Measurements from ENCODE around the gene BTC.
A peak's percentile ranks its signal among the peaks of the same experiment; 100 is the strongest.
"Not testable (repeated sequence)": the region's sequence is repeated elsewhere in the genome, so short reads cannot be mapped to it uniquely, and the experiment has no call there.

The BTC gene, protein sequence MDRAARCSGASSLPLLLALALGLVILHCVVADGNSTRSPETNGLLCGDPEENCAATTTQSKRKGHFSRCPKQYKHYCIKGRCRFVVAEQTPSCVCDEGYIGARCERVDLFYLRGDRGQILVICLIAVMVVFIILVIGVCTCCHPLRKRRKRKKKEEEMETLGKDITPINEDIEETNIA

DNA sequence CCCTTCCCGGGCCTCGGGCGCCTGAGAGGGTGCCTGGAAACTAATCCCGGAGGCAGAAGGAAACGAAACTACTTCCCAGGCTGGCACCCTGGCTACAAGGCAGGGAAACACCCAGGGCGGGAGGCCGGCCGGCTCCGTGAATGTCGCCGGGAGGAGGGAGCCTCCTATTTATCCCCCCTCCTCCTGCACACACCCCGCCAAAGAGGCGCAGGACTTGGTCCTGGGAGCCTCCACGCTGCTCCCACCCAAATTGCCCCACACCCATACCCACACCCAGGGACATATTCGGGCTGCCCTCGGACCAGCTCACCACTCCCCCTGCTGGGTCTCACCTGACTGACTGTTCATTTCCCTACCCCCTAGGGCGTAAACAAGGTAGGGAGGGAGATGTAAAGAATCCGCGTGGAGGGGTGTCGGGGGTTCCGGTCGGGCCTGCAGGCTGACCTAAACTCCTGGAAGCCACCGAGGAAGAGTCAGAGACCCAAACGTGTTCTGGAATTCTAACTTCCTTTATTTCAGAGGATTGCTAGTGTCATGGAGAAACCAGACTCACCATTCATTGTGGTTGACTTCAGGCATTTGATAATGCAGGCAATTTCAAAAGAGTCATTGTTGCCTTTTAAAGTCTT lies at the start of gene BTC:
TSS of gene BTC (minus strand) at position 142 of the 629 bp plus-strand sequence. CDS start 198 bp downstream, outside the sequence.
- H3K9me3 ChIP-seq (ENCODE audit: control insufficient read depth, low read length) = no peaks in the 10 kb centered on the region
- peak within 1 kb of the TSS; percentile 95 for H3K9ac ChIP-seq (ENCODE audit: low read length)
- peak within 1 kb of the TSS; percentile 53 for H3K4me3 ChIP-seq (ENCODE audit: low read length)
- no peaks in the 10 kb centered on the region for H3K36me3 ChIP-seq (ENCODE audit: control insufficient read depth, insufficient read depth, low read length)
- peaks cover 10% of the 10 kb centered on the region for H3K4me1 ChIP-seq (ENCODE audit: control insufficient read depth, insufficient read depth, low read length)
- H3K27me3 ChIP-seq (ENCODE audit: control insufficient read depth, insufficient read depth, low read length) = no peaks in the 10 kb centered on the region

DNA sequence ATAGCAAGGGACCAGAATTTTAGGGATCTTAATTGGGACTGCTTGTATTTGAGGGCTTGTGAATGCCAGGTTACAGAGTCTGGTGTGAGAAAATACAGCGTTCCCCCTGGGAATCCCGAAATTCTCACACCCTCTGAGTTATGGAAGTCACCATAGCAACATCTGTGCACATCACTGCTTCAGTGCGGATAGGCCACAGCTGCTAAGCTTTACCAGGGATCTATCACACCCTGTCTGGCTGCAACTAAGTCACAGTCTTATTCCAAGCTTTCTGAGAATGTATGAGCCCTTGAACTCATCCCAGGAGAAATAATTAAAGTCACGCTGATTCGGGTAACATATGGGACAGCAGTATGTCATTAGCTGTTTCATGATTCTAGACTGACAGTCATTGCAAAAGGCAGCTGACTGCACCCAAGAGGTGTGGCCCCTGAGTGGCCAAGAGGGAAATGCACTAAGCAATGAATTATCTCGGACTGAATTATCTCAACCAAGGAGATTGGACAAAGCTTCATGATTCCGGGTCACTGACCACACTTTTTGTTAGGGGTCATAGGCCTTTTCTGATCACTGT lies 46.7 kb upstream of the BTC start:
- H3K27me3 ChIP-seq (ENCODE audit: control insufficient read depth, insufficient read depth, low read length) = no peaks in the 10 kb centered on the region
- H3K9me3 ChIP-seq (ENCODE audit: control insufficient read depth, low read length) = no peaks in the 10 kb centered on the region
- no peak overlapping the region for H3K4me3 ChIP-seq (ENCODE audit: low read length)
- no peaks in the 10 kb centered on the region for H3K36me3 ChIP-seq (ENCODE audit: control insufficient read depth, insufficient read depth, low read length)
- no peaks in the 10 kb centered on the region for H3K4me1 ChIP-seq (ENCODE audit: control insufficient read depth, insufficient read depth, low read length)
- no peak overlapping the region for H3K9ac ChIP-seq (ENCODE audit: low read length)

DNA sequence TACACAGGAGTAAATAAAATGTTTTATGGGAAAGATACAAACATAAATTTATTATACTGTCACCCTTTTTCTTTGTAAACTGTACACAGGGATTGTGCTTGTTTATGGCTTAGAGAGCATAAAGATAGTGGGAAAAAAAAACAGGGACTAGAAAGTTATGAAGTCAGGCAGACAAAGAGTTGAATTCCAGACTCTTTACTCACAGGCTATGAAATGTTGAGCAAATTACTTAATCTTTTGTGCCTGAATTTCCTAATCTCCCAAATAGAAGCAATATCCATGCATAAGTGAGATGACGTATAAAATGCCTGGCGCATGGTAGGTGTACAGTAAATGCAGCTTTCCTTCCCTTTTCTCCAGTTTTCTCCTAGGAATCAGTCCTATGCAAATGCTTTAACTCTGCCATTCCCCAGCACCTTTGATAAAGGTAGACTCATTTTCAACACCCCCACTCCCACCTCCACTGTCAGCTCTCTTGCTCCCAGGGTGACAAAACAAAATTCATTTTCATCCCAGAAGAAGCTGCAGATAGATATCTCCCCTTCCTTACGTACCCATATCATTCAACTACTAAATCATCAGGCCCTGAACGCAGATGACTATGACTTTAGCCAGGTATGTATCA lies 44.5 kb upstream of the BTC start:
- no peaks in the 10 kb centered on the region for H3K4me1 ChIP-seq (ENCODE audit: control insufficient read depth, insufficient read depth, low read length)
- H3K9ac ChIP-seq (ENCODE audit: low read length) = no peak overlapping the region
- no peaks in the 10 kb centered on the region for H3K27me3 ChIP-seq (ENCODE audit: control insufficient read depth, insufficient read depth, low read length)
- no peaks in the 10 kb centered on the region for H3K36me3 ChIP-seq (ENCODE audit: control insufficient read depth, insufficient read depth, low read length)
- no peak overlapping the region for H3K4me3 ChIP-seq (ENCODE audit: low read length)
- H3K9me3 ChIP-seq (ENCODE audit: control insufficient read depth, low read length) = no peaks in the 10 kb centered on the region

DNA sequence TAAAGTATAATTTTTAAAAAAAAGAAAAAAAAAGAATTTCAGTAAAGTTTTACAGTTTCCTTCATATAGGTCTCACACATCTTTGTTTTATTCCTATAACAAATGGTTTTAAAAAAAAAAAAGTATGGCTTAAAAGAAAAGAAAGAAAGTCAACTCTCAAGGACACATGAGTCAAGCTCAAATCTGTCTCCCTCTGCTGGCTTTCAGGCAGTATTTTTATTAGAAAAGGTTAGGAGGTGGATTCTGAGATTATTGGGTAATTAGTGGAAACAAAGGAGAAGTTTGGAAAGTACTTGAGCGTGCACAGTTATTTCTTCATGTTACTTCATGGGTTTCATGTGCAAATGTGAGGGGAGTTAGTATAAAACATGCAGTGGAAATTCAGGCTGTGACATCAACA lies 36.6 kb upstream of the BTC start:
- H3K9ac ChIP-seq (ENCODE audit: low read length) = no peak overlapping the region
- H3K4me3 ChIP-seq (ENCODE audit: low read length) = no peak overlapping the region

DNA sequence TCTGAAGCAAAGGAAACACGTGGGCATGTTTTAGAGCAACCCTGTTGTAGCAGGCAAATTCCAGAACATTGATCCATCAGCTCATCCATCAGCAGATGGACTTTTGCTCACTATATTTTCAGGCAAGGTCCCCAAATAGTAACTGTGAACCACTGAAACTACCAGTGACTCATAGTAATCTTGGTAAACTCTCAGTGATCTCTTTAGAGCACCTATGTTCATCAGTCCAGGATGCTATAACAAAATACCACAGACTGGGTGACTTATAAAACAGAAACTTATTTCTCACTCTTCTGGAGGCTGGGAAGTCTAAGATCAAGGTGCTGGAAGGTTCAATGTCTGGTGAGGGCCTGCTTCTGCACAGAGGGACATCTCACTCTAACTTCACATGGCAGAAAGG lies 28.9 kb upstream of the BTC start:
- Histone ChIP-seq H3K9ac (ENCODE audit: low read length) (no peak overlapping the region), H3K4me1 (ENCODE audit: control insufficient read depth, insufficient read depth, low read length) (no peaks in the 10 kb centered on the region), H3K27me3 (ENCODE audit: control insufficient read depth, insufficient read depth, low read length) (no peaks in the 10 kb centered on the region), H3K9me3 (ENCODE audit: control insufficient read depth, low read length) (no peaks in the 10 kb centered on the region), H3K36me3 (ENCODE audit: control insufficient read depth, insufficient read depth, low read length) (no peaks in the 10 kb centered on the region), H3K4me3 (ENCODE audit: low read length) (no peak overlapping the region)

More for the DNA sequence above, 36.6 kb upstream of the BTC start:
- Histone ChIP-seq H3K27me3 (ENCODE audit: control insufficient read depth, insufficient read depth, low read length) (no peaks in the 10 kb centered on the region), H3K4me1 (ENCODE audit: control insufficient read depth, insufficient read depth, low read length) (no peaks in the 10 kb centered on the region), H3K9me3 (ENCODE audit: control insufficient read depth, low read length) (no peaks in the 10 kb centered on the region), H3K36me3 (ENCODE audit: control insufficient read depth, insufficient read depth, low read length) (no peaks in the 10 kb centered on the region)

DNA sequence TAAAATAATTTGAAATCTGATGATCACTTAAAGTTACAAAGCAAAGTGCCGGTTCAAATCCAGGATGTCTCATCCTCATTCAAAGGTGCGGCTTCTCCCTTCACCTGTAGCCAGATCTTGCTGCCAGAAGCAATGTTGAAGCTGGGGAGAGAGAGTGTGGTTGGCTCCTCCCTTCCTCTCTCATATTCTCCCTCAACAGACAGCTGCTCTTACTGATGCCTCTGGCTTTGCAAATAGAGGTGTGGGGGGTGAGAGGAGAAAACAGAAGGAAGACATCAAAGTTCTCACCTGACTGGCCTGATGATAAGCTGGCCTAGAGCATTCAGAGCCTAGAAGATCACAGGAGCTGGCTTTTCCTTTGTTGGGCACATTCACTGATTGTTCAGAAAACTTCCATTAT lies 28.3 kb upstream of the BTC start:
- Histone ChIP-seq H3K4me3 (ENCODE audit: low read length) (no peak overlapping the region), H3K27me3 (ENCODE audit: control insufficient read depth, insufficient read depth, low read length) (no peaks in the 10 kb centered on the region), H3K36me3 (ENCODE audit: control insufficient read depth, insufficient read depth, low read length) (no peaks in the 10 kb centered on the region), H3K9ac (ENCODE audit: low read length) (no peak overlapping the region), H3K9me3 (ENCODE audit: control insufficient read depth, low read length) (no peaks in the 10 kb centered on the region), H3K4me1 (ENCODE audit: control insufficient read depth, insufficient read depth, low read length) (no peaks in the 10 kb centered on the region)

DNA sequence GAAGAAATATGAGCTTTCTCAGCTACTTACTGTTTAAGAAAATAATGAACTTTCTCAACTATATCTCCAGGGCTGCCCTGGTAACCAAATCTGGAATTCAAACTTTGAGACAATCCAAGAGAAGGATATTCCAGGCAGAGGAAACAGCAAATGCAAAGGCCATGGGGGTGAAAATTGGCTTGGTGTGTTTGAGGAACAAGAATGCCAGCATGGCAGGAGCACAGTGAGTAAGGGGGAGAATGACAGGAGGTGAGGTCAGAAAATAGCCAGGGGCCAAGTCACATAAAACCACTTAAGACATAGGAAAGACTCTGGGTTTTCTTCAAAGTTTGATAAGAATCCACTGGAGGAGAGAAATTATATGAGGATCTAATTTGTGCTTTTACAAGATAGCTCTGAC lies 27.2 kb upstream of the BTC start:
- H3K9me3 ChIP-seq (ENCODE audit: control insufficient read depth, low read length) = no peaks in the 10 kb centered on the region
- H3K4me1 ChIP-seq (ENCODE audit: control insufficient read depth, insufficient read depth, low read length) = no peaks in the 10 kb centered on the region
- no peaks in the 10 kb centered on the region for H3K27me3 ChIP-seq (ENCODE audit: control insufficient read depth, insufficient read depth, low read length)
- H3K36me3 ChIP-seq (ENCODE audit: control insufficient read depth, insufficient read depth, low read length) = no peaks in the 10 kb centered on the region
- no peak overlapping the region for H3K4me3 ChIP-seq (ENCODE audit: low read length)
- H3K9ac ChIP-seq (ENCODE audit: low read length) = no peak overlapping the region

DNA sequence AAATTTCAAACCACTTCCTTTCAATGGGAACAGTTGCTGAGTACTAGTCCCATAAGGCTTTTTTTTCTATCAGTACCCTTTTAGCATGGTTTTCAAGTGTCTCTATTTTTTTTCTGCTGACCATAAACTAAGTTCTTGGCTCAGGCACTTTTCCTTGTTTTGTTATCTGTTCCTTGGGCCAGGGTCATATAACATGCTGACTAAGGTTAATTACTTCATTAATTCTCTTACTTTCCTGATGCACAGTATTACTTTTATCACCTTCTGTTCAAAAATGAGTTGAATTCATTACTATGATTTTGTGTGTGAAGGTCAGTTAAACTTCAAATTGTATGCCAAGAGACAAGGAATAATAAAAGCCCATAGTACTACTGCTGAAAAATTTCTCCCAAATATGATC lies 19.7 kb upstream of the BTC start:
- Histone ChIP-seq H3K4me1 (ENCODE audit: control insufficient read depth, insufficient read depth, low read length) (no peaks in the 10 kb centered on the region), H3K4me3 (ENCODE audit: low read length) (no peak overlapping the region), H3K9ac (ENCODE audit: low read length) (no peak overlapping the region), H3K27me3 (ENCODE audit: control insufficient read depth, insufficient read depth, low read length) (no peaks in the 10 kb centered on the region), H3K9me3 (ENCODE audit: control insufficient read depth, low read length) (no peaks in the 10 kb centered on the region), H3K36me3 (ENCODE audit: control insufficient read depth, insufficient read depth, low read length) (no peaks in the 10 kb centered on the region)

DNA sequence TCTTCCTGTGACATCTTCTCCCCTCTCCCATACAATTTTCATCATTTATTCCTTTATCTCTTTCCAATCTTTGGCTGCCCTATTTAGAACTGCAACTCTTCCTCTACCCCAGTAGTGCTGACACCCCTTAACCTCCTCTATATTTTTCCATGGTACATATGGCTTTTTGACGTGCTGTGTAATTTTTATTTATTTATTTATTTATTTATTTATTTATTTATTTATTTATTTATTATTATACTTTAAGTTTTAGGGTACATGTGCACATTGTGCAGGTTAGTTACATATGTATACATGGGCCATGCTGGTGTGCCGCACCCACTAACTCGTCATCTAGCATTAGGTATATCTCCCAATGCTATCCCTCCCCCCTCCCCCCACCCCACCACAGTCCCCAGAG lies 17.7 kb upstream of the BTC start:
- not testable (repeated sequence) for H3K4me1 ChIP-seq (ENCODE audit: control insufficient read depth, insufficient read depth, low read length); H3K9ac ChIP-seq (ENCODE audit: low read length); H3K36me3 ChIP-seq (ENCODE audit: control insufficient read depth, insufficient read depth, low read length); H3K27me3 ChIP-seq (ENCODE audit: control insufficient read depth, insufficient read depth, low read length); H3K9me3 ChIP-seq (ENCODE audit: control insufficient read depth, low read length); H3K4me3 ChIP-seq (ENCODE audit: low read length)

DNA sequence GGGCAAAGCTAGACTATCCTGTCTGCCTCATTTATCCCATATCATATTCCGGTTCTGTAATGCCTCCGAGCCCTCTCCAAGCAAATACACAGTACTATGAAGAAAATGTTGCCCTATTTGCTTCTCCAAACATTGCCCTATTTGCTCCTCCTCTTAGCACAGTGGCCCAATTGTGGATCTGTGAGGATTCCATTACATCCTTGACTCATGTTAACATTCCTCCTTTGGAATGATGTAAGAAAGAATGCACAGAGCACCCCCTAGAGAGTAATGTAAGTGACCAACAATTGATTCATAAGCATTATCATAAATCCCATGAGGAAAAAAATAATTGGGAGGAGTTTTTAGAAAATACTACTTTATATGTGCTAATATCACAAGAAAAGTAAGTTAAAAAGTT lies 11.3 kb upstream of the BTC start:
- H3K4me1 ChIP-seq (ENCODE audit: control insufficient read depth, insufficient read depth, low read length) = no peaks in the 10 kb centered on the region
- H3K36me3 ChIP-seq (ENCODE audit: control insufficient read depth, insufficient read depth, low read length) = no peaks in the 10 kb centered on the region
- no peaks in the 10 kb centered on the region for H3K27me3 ChIP-seq (ENCODE audit: control insufficient read depth, insufficient read depth, low read length)
- no peak overlapping the region for H3K9ac ChIP-seq (ENCODE audit: low read length)
- H3K4me3 ChIP-seq (ENCODE audit: low read length) = no peak overlapping the region
- no peaks in the 10 kb centered on the region for H3K9me3 ChIP-seq (ENCODE audit: control insufficient read depth, low read length)

DNA sequence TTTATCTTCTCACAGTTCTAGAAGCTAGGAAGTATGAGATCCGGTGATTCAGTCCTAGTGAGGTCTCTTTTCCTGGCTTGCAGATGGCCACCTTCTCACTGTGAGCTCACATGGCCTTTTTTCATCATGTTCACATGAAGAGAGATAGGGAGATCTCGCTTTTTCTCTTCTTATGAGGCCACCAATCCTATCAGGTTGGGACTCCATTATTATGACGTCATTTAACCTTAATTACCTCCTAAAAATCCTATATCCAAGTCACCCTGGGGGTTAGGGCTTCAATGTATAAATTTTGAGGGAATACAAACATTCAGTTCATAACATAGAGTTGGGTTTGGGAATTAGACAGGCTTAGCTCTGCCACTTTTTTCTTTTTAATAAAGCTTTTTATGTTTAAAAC lies 6.0 kb upstream of the BTC start:
- H3K9ac ChIP-seq (ENCODE audit: low read length) = no peak overlapping the region
- H3K4me1 ChIP-seq (ENCODE audit: control insufficient read depth, insufficient read depth, low read length) = no peaks in the 10 kb centered on the region
- no peaks in the 10 kb centered on the region for H3K27me3 ChIP-seq (ENCODE audit: control insufficient read depth, insufficient read depth, low read length)
- H3K9me3 ChIP-seq (ENCODE audit: control insufficient read depth, low read length) = no peaks in the 10 kb centered on the region
- no peak overlapping the region for H3K4me3 ChIP-seq (ENCODE audit: low read length)
- no peaks in the 10 kb centered on the region for H3K36me3 ChIP-seq (ENCODE audit: control insufficient read depth, insufficient read depth, low read length)

DNA sequence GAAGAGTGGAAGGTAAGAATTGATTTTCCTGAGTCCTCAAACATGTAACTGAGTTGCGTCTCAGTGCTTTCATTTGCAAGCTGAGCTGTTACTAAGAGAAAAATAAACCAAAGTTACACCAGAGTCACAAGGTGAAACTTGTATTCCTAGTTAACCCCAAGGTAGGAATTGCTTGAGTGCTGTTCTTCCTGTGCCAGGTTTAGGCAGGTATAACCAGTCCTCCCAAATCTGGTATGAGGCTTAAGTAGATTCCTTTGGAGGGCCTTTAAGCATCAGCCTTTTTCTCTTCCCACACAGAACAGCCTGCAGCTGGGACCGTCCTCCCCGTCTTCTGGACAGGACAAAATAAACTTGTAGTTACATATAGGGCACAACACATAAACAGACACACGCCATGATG lies 2.3 kb upstream of the BTC start:
- Histone ChIP-seq H3K36me3 (ENCODE audit: control insufficient read depth, insufficient read depth, low read length) (no peaks in the 10 kb centered on the region), H3K9ac (ENCODE audit: low read length) (no peak overlapping the region), H3K4me3 (ENCODE audit: low read length) (no peak overlapping the region), H3K9me3 (ENCODE audit: control insufficient read depth, low read length) (no peaks in the 10 kb centered on the region), H3K4me1 (ENCODE audit: control insufficient read depth, insufficient read depth, low read length) (peaks cover 10% of the 10 kb centered on the region), H3K27me3 (ENCODE audit: control insufficient read depth, insufficient read depth, low read length) (no peaks in the 10 kb centered on the region)
